Stimulated activated CD8-positive, alpha-beta memory T cell treated with anti-CD3 and anti-CD28 coated beads, Interleukin-15, amount 100 ng/mL, for 1 hour (primary cell): ENCODE measurements around the gene ATXN1.

Experiments
- DNase-seq: peaks from one replicate; pipeline ENCODE4 v3.0.0-alpha.2; 2020; ENCODE audit warnings: low read depth

The ATXN1 gene

GRCh38 chr6:16742116-16742515 is 19.1 kb downstream of the ATXN1 start:
- DNase-seq, result no peak

DNA sequence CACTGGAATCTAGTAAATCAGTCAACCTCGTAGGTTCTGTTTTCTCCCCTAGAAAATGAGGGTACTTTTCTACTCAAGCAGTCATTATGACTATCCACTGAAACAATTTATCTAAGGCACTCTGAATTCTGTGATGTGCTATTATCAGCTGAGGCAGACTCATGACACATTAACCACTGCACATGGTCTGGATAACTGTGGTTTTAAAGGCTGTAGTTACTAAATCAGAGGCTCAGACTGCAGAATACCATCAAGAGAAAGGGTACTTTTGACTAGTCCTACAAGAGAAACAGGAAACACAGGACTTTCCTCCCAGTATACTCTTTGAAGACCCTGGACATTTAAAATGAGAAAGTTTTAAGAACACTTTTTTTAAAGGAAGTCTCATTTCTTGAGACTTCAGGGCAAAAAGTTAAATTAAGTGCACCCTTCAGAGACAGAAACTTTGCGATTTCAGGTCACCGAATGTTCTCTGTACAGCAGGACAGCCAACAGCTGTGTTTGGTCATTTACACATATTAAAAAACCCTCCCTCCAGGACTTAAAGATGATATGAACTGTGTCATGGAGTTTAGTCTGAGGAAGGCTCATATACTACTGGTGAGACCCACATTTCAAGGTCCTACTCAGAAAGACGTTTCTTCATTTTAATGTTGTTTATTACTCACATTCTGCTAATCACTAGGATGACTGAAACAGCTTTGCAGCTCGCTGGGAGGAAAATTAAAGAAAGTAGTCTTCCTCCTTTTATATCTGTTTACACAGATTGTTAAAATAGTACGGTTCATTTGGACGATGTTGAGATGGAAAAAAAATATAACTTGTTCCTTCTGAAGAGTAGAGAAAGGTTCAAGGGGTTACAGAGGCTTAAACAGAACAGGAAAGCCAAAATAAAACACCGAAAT is 19.9 kb downstream of the ATXN1 start:
- no peak for DNase-seq

GRCh38 chr6:16740097-16740496 is 21.2 kb downstream of the ATXN1 start:
- DNase-seq, result no peak

DNA sequence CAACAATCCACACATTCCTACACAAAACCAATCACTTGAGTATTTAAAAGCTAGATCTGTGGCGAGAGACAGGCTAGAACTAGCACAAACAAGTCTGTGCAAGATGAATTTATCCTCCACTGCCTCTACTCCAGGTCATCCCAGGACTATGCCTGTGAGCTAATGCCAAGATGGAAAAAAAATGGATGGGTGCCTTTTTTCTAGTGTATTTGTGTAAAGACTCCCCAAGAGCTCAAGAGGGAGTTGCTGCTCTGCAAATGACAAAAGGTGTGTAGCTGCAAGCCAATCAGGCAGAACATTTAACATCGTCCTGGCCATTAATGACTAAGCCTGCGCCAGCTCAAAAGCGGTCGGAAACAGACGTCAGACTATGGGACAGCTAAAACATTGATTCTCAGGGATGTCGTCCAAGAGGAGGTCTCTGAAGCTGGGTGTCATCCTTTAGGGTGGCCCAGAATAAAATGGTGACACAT is 21.9 kb downstream of the ATXN1 start:
- DNase-seq, result no peak

GRCh38 chr6:16737925-16738324 is 23.3 kb downstream of the ATXN1 start:
- DNase-seq, result no peak

DNA sequence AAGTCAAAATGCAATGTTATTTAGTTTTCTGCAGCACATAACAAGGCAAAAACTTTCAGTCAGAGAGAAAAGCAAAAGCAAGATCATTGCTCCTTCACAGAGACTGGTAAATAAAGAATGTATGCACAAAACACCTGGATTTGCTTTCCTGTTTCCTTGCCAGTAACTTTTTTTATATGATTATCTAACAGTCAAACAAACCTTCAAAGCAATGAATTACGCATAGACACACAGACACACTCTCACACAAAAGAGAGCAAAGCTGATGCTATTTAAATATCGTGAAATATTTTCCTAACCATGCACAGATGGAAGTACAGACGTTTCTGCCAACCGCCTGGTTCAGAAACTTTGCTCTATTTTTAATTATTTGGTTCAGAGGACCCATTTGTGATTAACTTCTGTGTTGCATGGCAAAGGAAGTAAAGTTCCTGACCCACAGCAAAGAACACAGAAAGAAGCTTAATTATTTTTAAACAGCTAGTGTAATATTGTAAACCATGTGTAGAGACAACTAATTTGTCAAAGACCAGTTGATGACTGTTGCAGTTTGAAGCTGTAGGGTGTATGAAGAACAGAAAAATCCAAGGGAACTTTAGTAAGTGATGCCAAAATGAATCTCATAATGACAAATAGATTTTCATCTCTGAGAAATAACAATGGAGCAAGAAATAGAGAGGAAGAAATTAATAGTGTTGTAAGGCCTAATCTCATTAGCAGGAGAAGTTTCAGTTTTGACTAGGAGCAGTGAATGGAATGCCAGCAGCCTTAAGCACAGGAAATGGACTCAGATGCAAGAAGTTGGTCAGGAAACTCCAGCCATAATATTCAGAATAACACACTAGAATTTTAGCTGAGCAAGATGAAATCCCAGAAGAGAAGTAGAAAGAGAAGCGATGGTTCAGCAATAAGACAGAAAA is 24.1 kb downstream of the ATXN1 start:
- DNase-seq, result no peak

GRCh38 chr6:16735014-16735413 is 26.2 kb downstream of the ATXN1 start:
- no peak for DNase-seq

GRCh38 chr6:16733085-16733484 is 28.2 kb downstream of the ATXN1 start:
- no peak for DNase-seq

- no peak for DNase-seq
Observed at GRCh38 chr6:16731478-16732051, 29.7 kb downstream of the ATXN1 start.

DNA sequence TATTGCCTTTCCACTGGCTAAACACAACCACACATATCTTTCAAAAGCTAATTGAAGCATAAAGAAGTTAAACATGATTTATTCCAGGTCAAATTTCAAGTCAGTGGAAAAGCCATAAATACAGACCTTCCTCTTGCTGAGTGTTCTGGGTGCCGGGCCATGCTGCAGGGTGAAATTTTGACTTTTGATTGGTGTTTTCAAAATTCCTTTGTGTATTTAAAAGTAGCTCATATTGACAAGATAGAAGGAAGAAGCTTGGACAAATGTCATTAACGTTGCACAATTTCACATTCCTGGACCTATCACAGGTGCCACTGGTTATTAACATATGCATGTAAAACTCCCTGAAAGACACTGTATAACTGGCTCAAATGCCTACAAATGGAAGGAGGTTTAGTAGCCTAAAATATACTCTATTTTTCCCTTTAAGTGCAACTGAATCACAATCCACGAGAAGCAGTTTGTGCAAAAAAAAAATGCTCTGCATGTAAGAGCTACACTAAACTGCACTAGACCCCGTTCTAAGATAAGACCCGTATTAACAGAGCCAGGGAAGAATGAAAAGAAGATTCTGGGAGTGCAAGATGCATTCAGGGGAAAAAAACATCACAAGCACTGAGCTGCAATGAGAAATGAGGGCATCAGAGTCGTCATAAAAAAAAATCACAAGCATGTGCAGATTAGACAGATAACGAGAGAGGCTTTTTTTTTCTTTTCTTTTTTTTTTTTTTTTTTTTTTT is 30.4 kb downstream of the ATXN1 start:
- DNase-seq, result no peak

DNA sequence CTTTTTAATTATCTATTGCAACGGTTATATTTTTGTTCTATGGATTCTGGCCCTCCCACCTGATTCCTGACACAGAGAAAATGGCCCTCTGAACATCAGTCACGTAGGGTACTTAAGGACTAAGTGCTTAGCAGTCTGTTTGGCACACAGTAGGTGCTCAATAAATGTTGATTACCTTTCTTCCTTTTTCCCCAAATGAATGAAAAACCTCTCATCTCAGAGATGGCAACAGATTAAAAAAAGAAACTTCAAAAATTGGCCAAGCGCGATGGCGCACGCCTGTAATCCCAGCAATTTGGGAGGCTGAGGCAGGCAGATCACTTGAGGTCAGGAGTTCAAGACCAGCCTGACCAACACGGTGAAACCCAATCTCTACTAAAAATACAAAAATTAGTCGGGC is 31.5 kb downstream of the ATXN1 start:
- no peak for DNase-seq

DNA sequence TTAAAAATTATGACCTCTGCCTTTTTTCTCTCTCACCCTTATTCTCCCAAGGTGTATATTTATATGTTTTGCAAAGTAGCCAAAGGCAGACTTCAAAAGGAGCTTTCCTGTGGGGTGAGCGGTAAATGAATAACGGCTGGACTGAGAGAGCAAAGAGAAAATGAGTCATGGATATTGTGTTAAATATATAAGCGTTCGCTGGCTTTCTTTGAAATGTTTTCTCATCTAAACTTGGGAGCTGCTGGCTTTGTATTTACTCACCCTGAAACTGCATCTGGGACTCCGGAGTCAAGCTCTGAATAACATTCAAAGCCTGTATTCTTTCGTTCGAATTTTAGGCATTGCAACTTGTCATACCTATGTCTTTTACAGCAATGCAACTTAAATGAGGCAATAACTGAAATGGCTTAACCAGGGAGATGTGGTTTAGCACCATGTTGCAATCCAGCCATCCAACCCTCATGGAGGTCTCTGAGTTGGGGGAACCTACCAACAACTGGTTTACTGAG is 32.0 kb downstream of the ATXN1 start:
- DNase-seq, result no peak

- no peak for DNase-seq
Observed at GRCh38 chr6:16728513-16729182, 32.6 kb downstream of the ATXN1 start.

DNA sequence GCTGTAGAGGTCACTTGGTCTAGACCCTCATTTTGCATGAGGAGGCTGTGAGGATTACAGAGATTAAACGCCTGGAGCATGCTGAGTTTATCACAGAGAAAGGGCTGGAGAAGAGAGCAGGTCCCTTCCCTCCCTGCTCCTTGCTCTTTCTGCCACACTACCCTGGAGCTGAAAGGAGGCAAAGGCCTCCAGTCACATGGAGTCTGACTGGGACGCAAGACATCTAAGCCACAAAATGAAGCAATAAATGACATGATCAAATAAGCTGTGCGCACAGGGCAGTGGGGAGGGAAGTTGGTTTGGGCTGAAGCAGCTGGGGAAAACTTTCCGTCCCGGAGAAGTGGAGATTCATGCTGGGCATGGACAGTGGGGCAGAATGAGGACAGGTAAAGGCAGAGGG is 33.3 kb downstream of the ATXN1 start:
- no peak for DNase-seq

GRCh38 chr6:16725145-16725864 is 36.0 kb downstream of the ATXN1 start:
- DNase-seq, result no peak

- DNase-seq, result no peak
Observed at GRCh38 chr6:16723826-16724225, 37.4 kb downstream of the ATXN1 start.

- no peak for DNase-seq
Observed at GRCh38 chr6:16723402-16723801, 37.9 kb downstream of the ATXN1 start.

DNA sequence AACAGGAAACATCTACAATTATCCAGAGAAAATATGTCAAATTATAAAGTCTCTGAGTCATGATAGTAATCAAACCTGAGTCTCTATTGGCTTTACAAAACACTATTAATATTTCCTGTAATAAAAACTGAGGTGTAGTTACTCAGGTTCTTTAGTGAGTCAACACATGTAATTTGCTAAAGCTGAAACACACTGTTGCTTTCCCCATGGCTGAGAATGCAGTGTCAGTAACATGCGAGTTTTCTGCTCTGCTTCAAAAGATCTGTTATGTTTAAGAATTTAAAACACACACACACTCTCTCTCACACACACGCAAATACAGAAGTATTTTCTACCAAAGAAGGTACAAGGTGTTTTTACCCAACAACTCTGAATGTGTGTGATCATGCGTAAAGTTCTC is 38.6 kb downstream of the ATXN1 start:
- no peak for DNase-seq

DNA sequence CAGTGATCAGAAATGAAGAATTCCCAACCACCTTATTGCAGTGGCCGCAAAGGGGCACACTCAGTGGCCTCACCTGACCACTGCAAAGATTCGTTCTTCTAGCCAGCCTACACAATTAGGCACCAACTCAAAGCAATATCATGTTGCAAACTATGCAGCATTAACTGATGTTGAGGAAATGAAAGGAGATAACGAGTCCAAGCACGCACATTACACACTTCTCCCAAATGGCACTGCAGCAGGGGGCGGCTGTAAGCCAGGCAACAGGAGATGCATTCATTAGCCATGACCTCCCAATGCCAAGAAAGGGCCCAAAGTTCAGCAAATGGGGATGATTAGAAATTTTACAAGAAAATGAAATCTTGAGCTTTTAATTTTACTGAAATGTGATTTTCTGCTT is 39.3 kb downstream of the ATXN1 start:
- DNase-seq, result no peak

DNA sequence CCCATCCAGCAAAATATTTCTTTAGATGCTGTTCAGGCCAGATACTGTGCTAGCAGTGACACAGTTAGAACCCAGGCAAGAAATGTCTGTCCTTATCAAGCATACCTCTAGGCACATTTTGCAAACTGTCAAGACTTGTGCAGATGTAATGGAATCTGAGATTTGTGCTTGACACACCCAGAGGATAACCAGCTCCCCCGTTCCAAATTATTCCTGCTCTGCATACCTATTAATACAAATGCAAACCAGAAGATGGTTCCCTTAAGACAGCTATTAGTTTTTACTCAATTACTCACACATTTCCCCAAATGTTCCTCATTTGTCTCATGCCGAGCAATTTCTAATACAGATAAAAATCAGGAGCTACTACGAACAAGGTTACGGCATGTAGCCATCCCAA is 40.4 kb downstream of the ATXN1 start:
- no peak for DNase-seq
